ENCODE measurements around the gene CXCL8.

Gene CXCL8

GRCh38 chr4:73718375-73719373 lies 21.7 kb upstream of the CXCL8 start:
- DNase-seq (ENCODE audit: low read depth in 1 of 2, low spot score in 1 of 2): no peak

GRCh38 chr4:73721435-73721834 lies 18.9 kb upstream of the CXCL8 start:
- DNase-seq (ENCODE audit: low read depth in 1 of 2, low spot score in 1 of 2): no peak

- DNase-seq (ENCODE audit: low read depth in 1 of 2, low spot score in 1 of 2): no peak
Observed at GRCh38 chr4:73721909-73722308, 18.5 kb upstream of the CXCL8 start.

- no peak for DNase-seq (ENCODE audit: low read depth in 1 of 2, low spot score in 1 of 2)
Observed at GRCh38 chr4:73723023-73723422, 17.3 kb upstream of the CXCL8 start.

GRCh38 chr4:73723928-73724327 lies 16.4 kb upstream of the CXCL8 start:
- no peak for DNase-seq (ENCODE audit: low read depth in 1 of 2, low spot score in 1 of 2)

- DNase-seq (ENCODE audit: low read depth in 1 of 2, low spot score in 1 of 2): no peak
Observed at GRCh38 chr4:73725510-73725909, 14.9 kb upstream of the CXCL8 start.

GRCh38 chr4:73725985-73726384 lies 14.4 kb upstream of the CXCL8 start:
- no peak for DNase-seq (ENCODE audit: low read depth in 1 of 2, low spot score in 1 of 2)

- DNase-seq (ENCODE audit: low read depth in 1 of 2, low spot score in 1 of 2): no peak
Observed at GRCh38 chr4:73727685-73728084, 12.7 kb upstream of the CXCL8 start.

- DNase-seq (ENCODE audit: low read depth in 1 of 2, low spot score in 1 of 2): no peak
Observed at GRCh38 chr4:73728091-73728741, 12.2 kb upstream of the CXCL8 start.

- no peak for DNase-seq (ENCODE audit: low read depth in 1 of 2, low spot score in 1 of 2)
Observed at GRCh38 chr4:73729534-73730165, 10.7 kb upstream of the CXCL8 start.

GRCh38 chr4:73730292-73730691 lies 10.1 kb upstream of the CXCL8 start:
- DNase-seq (ENCODE audit: low read depth in 1 of 2, low spot score in 1 of 2): no peak

GRCh38 chr4:73730867-73731266 lies 9.5 kb upstream of the CXCL8 start:
- no peak for DNase-seq (ENCODE audit: low read depth in 1 of 2, low spot score in 1 of 2)

GRCh38 chr4:73731968-73732610 lies 8.3 kb upstream of the CXCL8 start:
- no peak for DNase-seq (ENCODE audit: low read depth in 1 of 2, low spot score in 1 of 2)

GRCh38 chr4:73732759-73733431 lies 7.5 kb upstream of the CXCL8 start:
- DNase-seq (ENCODE audit: low read depth in 1 of 2, low spot score in 1 of 2): no peak

- no peak for DNase-seq (ENCODE audit: low read depth in 1 of 2, low spot score in 1 of 2)
Observed at GRCh38 chr4:73734530-73735001, 5.8 kb upstream of the CXCL8 start.

- DNase-seq (ENCODE audit: low read depth in 1 of 2, low spot score in 1 of 2): no peak
Observed at GRCh38 chr4:73735231-73735630, 5.1 kb upstream of the CXCL8 start.

GRCh38 chr4:73741031-73741749 lies 821 bp downstream of the CXCL8 start:
- no peak for DNase-seq (ENCODE audit: low read depth in 1 of 2, low spot score in 1 of 2)

- no peak for DNase-seq (ENCODE audit: low read depth in 1 of 2, low spot score in 1 of 2)
Observed at GRCh38 chr4:73741750-73742489, 1.6 kb downstream of the CXCL8 start.

- DNase-seq (ENCODE audit: low read depth in 1 of 2, low spot score in 1 of 2): no peak
Observed at GRCh38 chr4:73742490-73743160, 2.3 kb downstream of the CXCL8 start.

Data from stimulated activated CD4-positive, alpha-beta T cell treated with anti-CD3 and anti-CD28 coated beads, Interleukin-15, amount 100 ng/mL, for 1 hour (primary cell).